ENCODE results near the gene CCDC27.

The CCDC27 gene

GRCh38 chr1:3772715-3773571 lies 20.7 kb downstream of the CCDC27 start, which contains the start of gene SMIM1:
SMIM1 (plus strand) TSS chr1:3772749; CDS start chr1:3775374, 2,625 bp downstream.
- no peaks in the 10 kb centered on the region for H3K9me3 ChIP-seq (replicated peaks in 1 of 11)
- TF ChIP-seq Cebpa-rat (IDR thresholded peaks at IDR 0.05), result no peak
- peak within 1 kb of the TSS; percentile 55 to 78 (median 76) for H3K9ac ChIP-seq
- peak within 1 kb of the TSS; percentile 93 to 100 (median 99) for H3K4me2 ChIP-seq
- peaks cover 0 to 3% (median 0%) of the 10 kb centered on the region in 11 experiments; a peak in 3 of 22 replicates for H3K36me3 ChIP-seq
- peaks cover 19 to 50% (median 43%) of the 10 kb centered on the region in 11 experiments; a peak in 21 of 22 replicates for H4K20me1 ChIP-seq
- H3K4me3 ChIP-seq, result peak within 1 kb of the TSS; percentile 60 to 77 (median 66)
- H3K27me3 ChIP-seq, result peaks cover 0 to 5% (median 0%) of the 10 kb centered on the region in 11 experiments; a peak in 3 of 22 replicates
- H3K27ac ChIP-seq, result peak within 1 kb of the TSS in 10 of 11 experiments; percentile 37 to 69 (median 59); a peak in 20 of 22 replicates
- H3K4me1 ChIP-seq, result peaks cover 65 to 95% (median 91%) of the 10 kb centered on the region in 10 experiments

- peak overlapping the region; percentile 84 to 98 (median 94) for H3K4me2 ChIP-seq
- no peak overlapping the region for H3K27ac ChIP-seq
- H3K9ac ChIP-seq, result peak overlapping the region in 2 of 11 experiments; percentile 31 to 56; a peak in 1 of 22 replicates
- H3K4me3 ChIP-seq, result peak overlapping the region in 3 of 10 experiments; percentile 59 to 64 (median 62); a peak in 1 of 20 replicates
- no peak for TF ChIP-seq Cebpa-rat (IDR thresholded peaks at IDR 0.05)
- H3K4me1 ChIP-seq, result peaks cover 70 to 97% (median 96%) of the 10 kb centered on the region in 10 experiments
- H3K9me3 ChIP-seq (replicated peaks in 1 of 11), result no peaks in the 10 kb centered on the region
- H4K20me1 ChIP-seq, result peaks cover 27 to 58% (median 51%) of the 10 kb centered on the region in 11 experiments; a peak in 21 of 22 replicates
- peaks cover 0 to 10% (median 6%) of the 10 kb centered on the region in 11 experiments; a peak in 15 of 22 replicates for H3K36me3 ChIP-seq
- H3K27me3 ChIP-seq, result peaks cover 0 to 5% (median 0%) of the 10 kb centered on the region in 11 experiments; a peak in 3 of 22 replicates
Observed at GRCh38 chr1:3773572-3774275, 21.5 kb downstream of the CCDC27 start.

DNA sequence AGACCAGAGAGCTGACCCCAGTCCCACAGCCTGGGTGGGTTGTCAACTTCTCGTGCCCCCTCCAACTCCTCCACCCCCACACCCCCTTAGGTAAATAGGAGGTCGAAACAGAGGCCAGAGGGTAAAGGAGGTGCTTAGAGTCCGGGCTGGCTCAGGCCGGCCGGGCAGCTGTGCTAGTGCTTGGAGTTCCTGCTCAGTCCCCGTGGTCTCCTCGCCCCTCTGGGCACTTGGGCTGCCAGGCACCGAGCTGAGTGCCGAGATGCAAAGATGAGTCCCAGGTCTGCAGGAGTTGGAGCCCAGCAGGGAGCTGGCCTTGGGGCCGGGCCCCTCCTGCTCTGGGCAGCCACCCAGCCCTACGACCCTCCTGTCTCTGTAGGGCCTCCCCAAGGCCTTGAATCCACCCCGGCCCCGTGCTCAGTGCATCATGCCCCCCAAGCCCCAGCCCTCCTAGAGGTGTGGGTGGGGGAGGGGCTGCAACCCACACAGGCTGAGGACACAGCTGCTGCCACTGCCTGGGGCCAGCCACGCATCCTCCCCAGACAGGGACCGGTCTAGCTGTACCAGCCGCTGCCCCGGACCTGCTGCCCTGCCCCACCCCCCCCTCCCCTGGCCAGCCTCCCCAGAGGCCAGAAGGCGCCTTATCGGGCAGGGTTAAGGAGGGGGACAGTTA lies 22.2 kb downstream of the CCDC27 start:
- peaks cover 0 to 5% (median 0%) of the 10 kb centered on the region in 11 experiments; a peak in 3 of 22 replicates for H3K27me3 ChIP-seq
- H3K4me3 ChIP-seq, result no peak overlapping the region
- H3K9me3 ChIP-seq (replicated peaks in 1 of 11), result no peaks in the 10 kb centered on the region
- peaks cover 74 to 91% (median 90%) of the 10 kb centered on the region in 10 experiments for H3K4me1 ChIP-seq
- peaks cover 6 to 17% (median 13%) of the 10 kb centered on the region in 11 experiments for H3K36me3 ChIP-seq
- H3K27ac ChIP-seq, result no peak overlapping the region
- TF ChIP-seq Cebpa-rat (IDR thresholded peaks at IDR 0.05), result no peak
- peak overlapping the region; percentile 84 to 98 (median 95) for H3K4me2 ChIP-seq
- peaks cover 33 to 65% (median 58%) of the 10 kb centered on the region in 11 experiments; a peak in 21 of 22 replicates for H4K20me1 ChIP-seq
- H3K9ac ChIP-seq, result peak overlapping the region in 3 of 11 experiments; percentile 18 to 62 (median 31); a peak in 3 of 22 replicates

GRCh38 chr1:3774946-3775489 lies 22.8 kb downstream of the CCDC27 start:
- peaks cover 0 to 5% (median 0%) of the 10 kb centered on the region in 11 experiments; a peak in 3 of 22 replicates for H3K27me3 ChIP-seq
- H3K9ac ChIP-seq, result peak overlapping the region in 5 of 11 experiments; percentile 5 to 62 (median 39); a peak in 7 of 22 replicates
- TF ChIP-seq Cebpa-rat (IDR thresholded peaks at IDR 0.05), result no peak
- H4K20me1 ChIP-seq, result peaks cover 39 to 71% (median 64%) of the 10 kb centered on the region in 11 experiments; a peak in 21 of 22 replicates
- H3K9me3 ChIP-seq (replicated peaks in 1 of 11), result no peaks in the 10 kb centered on the region
- peak overlapping the region in 2 of 11 experiments; percentile 11 to 16; a peak in 3 of 22 replicates for H3K27ac ChIP-seq
- peak overlapping the region in 6 of 10 experiments; percentile 16 to 51 (median 25); a peak in 8 of 20 replicates for H3K4me3 ChIP-seq
- peaks cover 73 to 85% (median 84%) of the 10 kb centered on the region in 10 experiments for H3K4me1 ChIP-seq
- peaks cover 12 to 23% (median 19%) of the 10 kb centered on the region in 11 experiments for H3K36me3 ChIP-seq
- H3K4me2 ChIP-seq, result peak overlapping the region; percentile 84 to 98 (median 95)

DNA sequence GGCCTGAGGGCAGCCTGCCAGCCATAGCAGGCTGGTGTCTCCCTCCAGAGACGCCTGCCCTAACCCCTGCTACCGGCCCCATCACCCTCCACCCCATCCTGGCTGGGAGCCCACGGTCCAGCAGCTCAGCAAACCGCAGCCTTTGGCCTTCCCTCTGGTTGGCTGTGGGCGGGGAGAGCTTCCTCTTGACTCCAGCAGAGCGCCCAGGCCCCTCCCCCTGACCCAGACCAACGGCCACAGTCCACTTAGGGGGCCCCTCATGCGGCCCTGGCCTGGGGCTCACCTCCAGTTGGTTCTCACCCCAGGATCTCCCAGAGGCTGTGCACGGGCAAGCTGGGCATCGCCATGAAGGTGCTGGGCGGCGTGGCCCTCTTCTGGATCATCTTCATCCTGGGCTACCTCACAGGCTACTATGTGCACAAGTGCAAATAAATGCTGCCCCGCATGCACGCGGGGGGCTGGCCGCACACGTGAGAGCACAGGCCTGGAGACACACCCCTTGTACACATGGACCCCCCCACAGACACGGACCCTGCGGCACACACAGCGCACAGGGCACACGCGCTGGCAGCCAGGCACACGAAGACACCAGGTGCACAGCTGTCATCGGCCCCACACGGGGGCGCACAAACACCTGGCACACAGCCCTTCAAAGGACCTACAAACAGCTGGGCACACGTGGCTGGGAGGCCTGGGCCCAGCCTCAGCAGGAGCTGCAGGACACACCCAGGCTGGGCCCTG lies 23.4 kb downstream of the CCDC27 start:
- peaks cover 19 to 30% (median 26%) of the 10 kb centered on the region in 11 experiments for H3K36me3 ChIP-seq
- H3K4me2 ChIP-seq, result peak overlapping the region; percentile 84 to 98 (median 95)
- TF ChIP-seq Cebpa-rat (IDR thresholded peaks at IDR 0.05), result no peak
- no peaks in the 10 kb centered on the region for H3K9me3 ChIP-seq (replicated peaks in 1 of 11)
- peak overlapping the region in 6 of 10 experiments; percentile 16 to 51 (median 25); a peak in 8 of 20 replicates for H3K4me3 ChIP-seq
- peaks cover 66 to 79% (median 78%) of the 10 kb centered on the region in 10 experiments for H3K4me1 ChIP-seq
- peak overlapping the region in 9 of 11 experiments; percentile 5 to 62 (median 38); a peak in 9 of 22 replicates for H3K9ac ChIP-seq
- peak overlapping the region in 2 of 11 experiments; percentile 11 to 20; a peak in 3 of 22 replicates for H3K27ac ChIP-seq
- H3K27me3 ChIP-seq, result peaks cover 0 to 5% (median 0%) of the 10 kb centered on the region in 11 experiments; a peak in 3 of 22 replicates
- H4K20me1 ChIP-seq, result peaks cover 40 to 77% (median 67%) of the 10 kb centered on the region in 11 experiments; a peak in 21 of 22 replicates

- peak overlapping the region; percentile 84 to 98 (median 95) for H3K4me2 ChIP-seq
Observed at GRCh38 chr1:3776231-3776961, 24.1 kb downstream of the CCDC27 start.

More at GRCh38 chr1:3776231-3776961, 24.1 kb downstream of the CCDC27 start:
- peaks cover 59 to 71% (median 71%) of the 10 kb centered on the region in 10 experiments for H3K4me1 ChIP-seq
- no peak overlapping the region; a peak in 1 of 20 replicates for H3K4me3 ChIP-seq
- H3K27me3 ChIP-seq, result peaks cover 0 to 5% (median 0%) of the 10 kb centered on the region in 11 experiments; a peak in 3 of 22 replicates
- peak overlapping the region in 1 of 11 experiments; percentile 20; a peak in 1 of 22 replicates for H3K27ac ChIP-seq
- peaks cover 26 to 37% (median 33%) of the 10 kb centered on the region in 11 experiments for H3K36me3 ChIP-seq
- H3K9ac ChIP-seq, result peak overlapping the region in 8 of 11 experiments; percentile 5 to 59 (median 38); a peak in 10 of 22 replicates
- no peak for TF ChIP-seq Cebpa-rat (IDR thresholded peaks at IDR 0.05)
- H3K9me3 ChIP-seq (replicated peaks in 1 of 11), result no peaks in the 10 kb centered on the region
- H4K20me1 ChIP-seq, result peaks cover 40 to 84% (median 70%) of the 10 kb centered on the region in 11 experiments; a peak in 21 of 22 replicates

Data from BLaER1 treated with 17β-estradiol and CSF1 and Interleukin-3, amounts not matched to agents 10 nM and 100 nM (cell line).